HG03135 (cell line): ENCODE data around the gene RBMS2.
A peak's percentile ranks its signal among the peaks of the same experiment; 100 is the strongest.
"Not testable (repeated sequence)": the region's sequence is repeated elsewhere in the genome, so short reads cannot be mapped to it uniquely, and the experiment has no call there.

Experiments used
- ATAC-seq: cut with Tn5 transposase; IDR thresholded peaks from one replicate; pipeline ENCODE4 v1.9.1; 2021; ENCODE audit warnings: mild to moderate bottlenecking, moderate library complexity; ENCODE audit not compliant: unreplicated experiment

RBMS2 gene, protein sequence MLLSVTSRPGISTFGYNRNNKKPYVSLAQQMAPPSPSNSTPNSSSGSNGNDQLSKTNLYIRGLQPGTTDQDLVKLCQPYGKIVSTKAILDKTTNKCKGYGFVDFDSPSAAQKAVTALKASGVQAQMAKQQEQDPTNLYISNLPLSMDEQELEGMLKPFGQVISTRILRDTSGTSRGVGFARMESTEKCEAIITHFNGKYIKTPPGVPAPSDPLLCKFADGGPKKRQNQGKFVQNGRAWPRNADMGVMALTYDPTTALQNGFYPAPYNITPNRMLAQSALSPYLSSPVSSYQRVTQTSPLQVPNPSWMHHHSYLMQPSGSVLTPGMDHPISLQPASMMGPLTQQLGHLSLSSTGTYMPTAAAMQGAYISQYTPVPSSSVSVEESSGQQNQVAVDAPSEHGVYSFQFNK

GRCh38 chr12:56521590-56522371 is at the start of gene RBMS2:
Gene RBMS2 (plus strand): TSS chr12:56521820. CDS start chr12:56522024, 204 bp downstream.
- no peak for ATAC-seq

DNA sequence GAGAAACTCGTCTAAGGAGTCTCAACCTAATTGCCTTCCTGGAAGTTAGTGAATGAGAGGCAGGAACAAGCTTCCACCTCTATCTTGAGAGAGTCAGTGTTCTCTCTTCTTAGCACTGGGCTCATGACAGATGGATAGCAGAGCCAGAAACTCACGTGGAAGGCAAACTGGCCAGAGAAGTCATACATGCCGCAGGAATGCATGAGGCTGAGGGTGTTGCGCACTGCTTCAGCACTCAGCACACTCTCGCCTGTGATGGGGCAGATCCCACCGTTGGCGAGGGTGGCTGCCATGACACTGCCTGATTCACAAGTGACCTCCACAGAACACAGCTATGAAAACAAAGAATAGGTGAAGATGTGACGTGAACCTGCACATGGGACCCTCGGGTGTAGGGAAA is 47.2 kb upstream of the RBMS2 start:
- no peak for ATAC-seq

DNA sequence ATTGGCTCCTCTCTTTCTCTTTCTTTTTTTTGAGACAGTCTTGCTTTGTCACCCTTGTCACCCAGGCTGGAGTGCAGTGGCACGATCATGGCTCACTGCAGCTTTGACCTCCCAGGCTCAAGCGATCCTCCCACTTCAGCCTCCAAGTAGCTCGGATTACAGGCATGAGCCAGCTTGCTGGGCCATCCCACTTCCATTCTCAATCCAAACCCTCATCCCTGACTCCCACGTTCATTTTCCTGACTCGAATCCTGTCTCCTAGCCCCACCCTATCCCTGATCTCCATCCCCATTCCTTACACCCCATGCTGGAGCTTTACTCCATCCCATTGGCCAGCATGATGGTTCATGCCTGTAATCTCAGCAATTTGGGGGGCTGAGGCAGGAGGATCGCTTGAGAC is 45.5 kb upstream of the RBMS2 start:
- ATAC-seq, result no peak

GRCh38 chr12:56476972-56477432 is 44.6 kb upstream of the RBMS2 start:
- no peak for ATAC-seq

GRCh38 chr12:56477521-56478225 is 43.9 kb upstream of the RBMS2 start:
- no peak for ATAC-seq

GRCh38 chr12:56479625-56480024 is 42.0 kb upstream of the RBMS2 start:
- ATAC-seq, result no peak

GRCh38 chr12:56484566-56484965 is 37.1 kb upstream of the RBMS2 start:
- no peak for ATAC-seq

- no peak for ATAC-seq
Measured at GRCh38 chr12:56486694-56487093, 34.9 kb upstream of the RBMS2 start.

- ATAC-seq, result peak; percentile 28
Measured at GRCh38 chr12:56487448-56488040, 34.1 kb upstream of the RBMS2 start.

GRCh38 chr12:56488041-56488955 is 33.3 kb upstream of the RBMS2 start, which contains the start of gene GLS2:
Gene GLS2 (minus strand): TSS chr12:56488161. CDS start chr12:56488118, 43 bp downstream.
- ATAC-seq, result peak; percentile 86

- ATAC-seq, result no peak
Measured at GRCh38 chr12:56490360-56490759, 31.3 kb upstream of the RBMS2 start.

DNA sequence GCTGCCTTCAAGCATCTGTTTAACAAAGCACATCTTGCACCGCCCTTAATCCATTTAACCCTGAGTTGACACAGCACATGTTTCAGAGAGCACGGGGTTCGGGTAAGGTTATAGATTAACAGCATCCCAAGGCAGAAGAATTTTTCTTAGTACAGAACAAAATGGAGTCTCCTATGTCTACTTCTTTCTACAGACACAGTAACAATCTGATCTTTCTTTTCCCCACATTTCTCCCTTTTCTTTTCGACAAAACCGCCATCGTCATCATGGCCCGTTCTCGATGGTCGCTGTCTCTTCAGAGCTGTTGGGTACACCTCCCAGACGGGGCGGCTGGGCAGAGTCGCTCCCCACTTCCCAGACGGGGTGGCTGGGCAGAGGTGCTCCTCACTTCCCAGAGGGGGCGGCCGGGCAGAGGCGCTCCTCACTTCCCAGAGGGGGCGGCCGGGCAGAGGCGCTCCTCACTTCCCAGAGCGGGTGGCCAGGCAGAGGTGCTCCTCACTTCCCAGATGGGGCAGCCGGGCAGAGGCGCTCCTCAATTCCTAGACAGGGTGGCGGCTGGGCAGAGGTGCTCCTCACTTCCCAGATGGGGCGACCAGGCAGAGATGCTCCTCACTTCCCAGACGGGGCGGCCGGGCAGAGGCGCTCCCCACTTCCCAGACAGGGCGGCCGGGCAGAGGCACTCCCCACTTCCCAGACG is 28.1 kb upstream of the RBMS2 start:
- ATAC-seq, result not testable (repeated sequence)

DNA sequence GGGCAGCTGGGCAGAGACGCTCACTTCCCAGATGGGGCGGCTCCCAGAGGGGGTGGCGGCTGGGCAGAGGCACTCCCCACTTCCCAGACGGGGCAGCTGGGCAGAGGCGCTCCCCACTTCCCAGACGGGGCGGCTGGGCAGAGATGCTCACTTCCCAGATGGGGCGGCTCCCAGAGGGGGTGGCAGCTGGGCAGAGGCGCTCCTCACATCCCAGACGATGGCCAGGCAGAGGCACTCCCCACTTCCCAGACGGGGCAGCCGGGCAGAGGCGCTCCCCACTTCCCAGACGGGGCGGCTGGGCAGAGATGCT is 27.6 kb upstream of the RBMS2 start:
- not testable (repeated sequence) for ATAC-seq

DNA sequence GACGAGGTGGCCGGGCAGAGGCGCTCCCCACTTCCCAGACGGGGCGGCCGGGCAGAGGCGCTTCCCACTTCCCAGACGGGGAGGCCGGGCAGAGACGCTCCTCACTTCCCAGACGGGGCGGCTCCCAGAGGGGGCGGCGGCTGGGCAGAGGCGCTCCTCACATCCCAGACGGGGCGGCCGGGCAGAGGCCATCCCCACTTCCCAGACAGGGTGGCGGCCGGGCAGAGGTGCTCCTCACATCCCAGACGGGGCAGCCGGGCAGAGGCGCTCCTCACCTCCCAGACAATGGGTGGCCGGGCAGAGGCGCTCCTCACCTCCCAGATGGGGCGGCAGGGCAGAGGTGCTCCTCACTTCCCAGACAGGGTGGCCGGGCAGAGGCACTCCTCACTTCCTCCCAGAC is 27.1 kb upstream of the RBMS2 start:
- ATAC-seq, result not testable (repeated sequence)

GRCh38 chr12:56496704-56497103 is 24.9 kb upstream of the RBMS2 start:
- ATAC-seq, result not testable (repeated sequence)

- not testable (repeated sequence) for ATAC-seq
Measured at GRCh38 chr12:56498126-56498902, 23.3 kb upstream of the RBMS2 start.

DNA sequence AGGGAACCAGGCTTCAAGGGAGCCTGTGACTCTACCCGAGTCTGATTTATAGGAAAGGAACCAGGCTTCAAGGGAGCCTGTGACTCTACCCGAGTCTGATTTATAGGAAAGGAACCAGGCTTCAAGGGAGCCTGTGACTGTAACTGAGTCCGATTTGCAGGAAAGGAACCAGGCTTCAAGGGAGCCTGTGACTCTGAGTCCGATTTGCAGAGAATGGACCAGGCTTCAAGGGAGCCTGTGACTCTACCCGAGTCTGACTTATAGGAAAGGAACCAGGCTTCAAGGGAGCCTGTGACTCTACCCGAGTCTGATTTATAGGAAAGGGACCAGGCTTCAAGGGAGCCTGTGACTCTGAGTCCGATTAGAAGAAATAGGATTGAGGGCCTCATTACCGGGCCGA is 22.2 kb upstream of the RBMS2 start:
- not testable (repeated sequence) for ATAC-seq

GRCh38 chr12:56499879-56500278 is 21.7 kb upstream of the RBMS2 start:
- ATAC-seq, result not testable (repeated sequence)
